ENCODE data around the gene PET100.

The PET100 gene

DNA sequence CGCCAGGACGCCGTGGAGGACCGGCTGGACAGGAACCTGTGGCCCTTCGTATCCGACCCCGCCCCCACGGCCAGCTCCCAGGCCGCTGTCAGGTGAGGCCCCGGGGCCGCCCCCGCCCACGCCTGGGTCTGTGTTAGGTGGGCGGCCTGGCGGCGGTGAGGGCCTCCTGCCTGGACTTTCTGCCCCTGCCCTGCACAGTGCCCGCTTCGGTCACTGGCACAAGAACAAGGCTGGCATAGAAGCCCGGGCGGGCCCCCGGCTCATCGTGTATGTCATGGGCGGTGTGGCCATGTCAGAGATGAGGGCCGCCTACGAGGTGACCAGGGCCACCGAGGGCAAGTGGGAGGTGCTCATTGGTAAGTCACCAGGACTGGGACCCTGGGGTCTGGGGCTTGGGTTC is 17.6 kb downstream of the PET100 start:
- no peak for TF ChIP-seq Cebpa-rat (IDR thresholded peaks at IDR 0.05)
- Histone ChIP-seq H3K27me3 (no peaks in the 10 kb centered on the region), H3K4me2 (no peak overlapping the region), H3K9ac (no peak overlapping the region), H3K4me3 (no peak overlapping the region), H3K27ac (no peak overlapping the region), H3K4me1 (peaks cover 6% of the 10 kb centered on the region), H3K36me3 (peaks cover 52% of the 10 kb centered on the region), H4K20me1 (no peaks in the 10 kb centered on the region), H3K9me3 (no peaks in the 10 kb centered on the region)

DNA sequence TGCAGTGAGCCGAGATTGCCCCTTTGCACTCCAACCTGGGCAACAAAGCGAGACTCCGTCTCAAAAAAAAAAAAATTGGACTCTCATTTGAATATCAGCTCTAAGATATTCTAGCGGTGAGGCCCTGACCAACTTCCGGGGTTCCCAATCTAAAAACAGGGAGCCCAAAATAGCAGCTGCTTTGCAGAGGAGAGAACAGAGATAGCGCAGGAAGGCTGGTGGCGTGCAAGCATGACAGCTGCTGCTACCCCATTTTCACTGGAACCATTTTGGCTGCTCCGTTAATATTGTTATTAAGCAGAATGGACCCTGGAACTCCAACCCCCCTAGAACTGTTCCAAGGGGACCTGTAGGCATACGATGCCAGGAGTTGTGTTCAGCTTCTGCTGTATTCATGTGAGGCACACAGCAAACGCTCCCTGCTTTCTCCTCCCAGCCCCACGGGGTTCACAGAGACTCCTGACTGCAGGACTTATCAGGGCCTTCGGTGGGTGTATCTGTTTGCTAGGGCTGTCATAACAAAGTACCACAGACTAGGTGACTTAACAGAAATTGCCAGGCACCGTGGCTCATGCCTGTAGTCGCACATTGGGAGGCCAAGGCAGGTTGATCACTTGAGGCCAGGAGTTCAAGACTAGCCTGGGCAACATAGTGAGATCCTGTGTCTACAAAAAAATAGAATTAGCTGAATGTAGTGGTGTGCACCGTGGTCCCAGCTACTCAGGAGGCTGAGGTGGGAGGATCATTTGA is 18.8 kb downstream of the PET100 start:
- Histone ChIP-seq H3K4me1 (peaks cover 18% of the 10 kb centered on the region), H3K27ac (no peak overlapping the region), H3K27me3 (no peaks in the 10 kb centered on the region), H3K36me3 (peaks cover 43% of the 10 kb centered on the region), H4K20me1 (no peaks in the 10 kb centered on the region), H3K4me2 (no peak overlapping the region), H3K9ac (no peak overlapping the region), H3K9me3 (no peaks in the 10 kb centered on the region), H3K4me3 (no peak overlapping the region)
- TF ChIP-seq Cebpa-rat (IDR thresholded peaks at IDR 0.05): no peak

DNA sequence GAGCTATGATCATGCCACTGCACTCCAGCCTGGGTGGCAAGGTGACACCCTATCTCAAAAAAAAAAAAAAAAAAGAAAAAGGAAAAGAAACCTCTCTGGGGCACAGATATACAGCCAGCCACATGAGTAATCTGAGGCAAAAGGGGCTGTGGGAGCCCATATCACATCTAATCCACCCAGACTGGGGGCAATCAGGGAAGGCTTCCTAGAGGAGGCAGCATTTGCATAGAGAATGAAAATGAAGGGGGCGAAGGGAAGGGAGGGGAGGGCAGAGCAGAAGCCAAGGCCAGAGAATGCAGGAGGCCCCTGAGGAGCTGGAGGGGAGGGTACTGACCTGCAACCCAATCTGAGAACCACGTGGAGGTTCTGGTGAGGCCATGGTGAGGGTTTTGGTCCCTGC is 20.6 kb downstream of the PET100 start:
- H3K4me2 ChIP-seq: no peak overlapping the region
- H4K20me1 ChIP-seq: no peaks in the 10 kb centered on the region
- no peak for TF ChIP-seq Cebpa-rat (IDR thresholded peaks at IDR 0.05)
- H3K27ac ChIP-seq: no peak overlapping the region
- H3K27me3 ChIP-seq: no peaks in the 10 kb centered on the region
- H3K4me3 ChIP-seq: no peak overlapping the region
- no peak overlapping the region for H3K9ac ChIP-seq
- H3K9me3 ChIP-seq: no peaks in the 10 kb centered on the region
- peaks cover 30% of the 10 kb centered on the region for H3K36me3 ChIP-seq
- H3K4me1 ChIP-seq: peaks cover 19% of the 10 kb centered on the region

DNA sequence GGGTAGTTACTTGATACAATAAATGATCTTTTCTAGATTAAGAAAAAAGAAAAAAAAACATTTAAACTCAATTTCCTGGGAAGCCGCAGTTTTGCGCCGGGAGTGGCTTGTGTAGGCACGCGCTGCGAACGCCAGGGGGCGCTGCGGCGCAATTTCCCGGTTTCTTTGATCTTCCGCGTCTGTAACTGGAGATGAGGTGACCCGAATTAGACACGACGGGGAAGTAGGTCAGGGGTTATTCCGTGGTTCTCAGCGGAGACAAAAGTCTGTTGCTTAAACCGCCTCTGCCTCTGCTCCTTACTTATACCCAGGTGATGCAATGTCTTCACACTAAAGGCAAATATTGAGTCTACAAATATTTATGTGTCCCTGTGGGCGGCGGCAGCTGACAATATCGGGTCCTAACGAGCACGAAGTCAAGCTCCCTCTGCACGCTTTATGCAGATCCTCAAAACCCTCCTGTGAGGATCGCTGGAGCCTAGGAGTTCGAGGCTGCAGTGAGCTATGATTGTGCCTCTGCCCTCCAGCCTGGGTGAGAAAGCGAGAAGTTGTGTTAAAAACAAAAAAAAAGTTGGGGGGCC is 22.6 kb downstream of the PET100 start:
- Histone ChIP-seq H3K4me1 (peaks cover 30% of the 10 kb centered on the region), H3K27ac (peak overlapping the region; percentile 43; the same call in 1 of the 2 replicates), H3K9ac (peak overlapping the region; percentile 40; the same call in 1 of the 2 replicates), H3K9me3 (no peaks in the 10 kb centered on the region), H3K4me3 (peak overlapping the region; percentile 53), H4K20me1 (no peaks in the 10 kb centered on the region), H3K36me3 (peaks cover 13% of the 10 kb centered on the region), H3K27me3 (no peaks in the 10 kb centered on the region), H3K4me2 (peak overlapping the region; percentile 77)
- peak; percentile 78 for TF ChIP-seq Cebpa-rat (IDR thresholded peaks at IDR 0.05)

DNA sequence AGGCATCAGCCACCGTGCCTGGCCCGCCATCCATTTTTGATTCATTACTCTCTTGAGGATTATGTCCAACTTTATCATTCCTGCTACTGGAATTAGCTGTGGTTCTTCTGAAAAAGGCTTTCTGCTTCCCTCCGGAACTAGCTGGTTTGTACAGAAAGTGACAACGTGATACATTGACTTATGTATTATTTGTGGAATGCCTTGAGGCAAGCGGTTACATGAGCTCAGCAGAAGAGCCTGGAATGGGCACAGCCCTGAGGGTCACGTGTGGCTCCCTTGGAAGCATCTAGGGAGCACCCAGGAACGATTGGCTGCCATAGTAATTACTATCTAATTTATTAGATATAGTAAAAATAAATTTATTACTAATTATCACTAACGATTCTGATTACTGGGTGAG is 24.8 kb downstream of the PET100 start:
- no peak for TF ChIP-seq Cebpa-rat (IDR thresholded peaks at IDR 0.05)
- Histone ChIP-seq H3K27ac (no peak overlapping the region), H3K4me2 (no peak overlapping the region), H3K4me1 (peaks cover 49% of the 10 kb centered on the region), H3K27me3 (no peaks in the 10 kb centered on the region), H4K20me1 (no peaks in the 10 kb centered on the region), H3K9me3 (no peaks in the 10 kb centered on the region), H3K4me3 (no peak overlapping the region), H3K36me3 (no peaks in the 10 kb centered on the region), H3K9ac (no peak overlapping the region)

DNA sequence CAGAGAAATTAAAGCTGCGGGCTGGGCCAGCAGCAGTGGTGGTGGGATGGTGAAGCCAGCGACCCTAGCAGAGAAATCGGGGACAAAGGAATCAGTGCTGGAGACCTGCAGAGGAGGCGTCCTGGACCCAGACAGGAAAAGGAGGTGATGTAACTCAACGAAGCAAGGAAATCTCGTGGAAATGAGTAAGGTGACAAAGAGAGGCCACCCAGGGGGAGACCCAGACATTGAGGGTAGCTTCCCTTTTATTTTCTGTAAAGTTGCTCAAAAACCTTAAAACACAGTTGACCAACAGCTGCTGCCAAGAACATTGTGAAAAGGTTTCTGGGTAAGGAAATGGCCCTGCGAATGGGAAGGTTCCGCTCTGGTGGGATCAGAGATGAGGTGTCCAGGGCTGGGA is 26.0 kb downstream of the PET100 start:
- Histone ChIP-seq H3K4me3 (no peak overlapping the region), H3K4me2 (peak overlapping the region; percentile 8; the same call in 1 of the 2 replicates), H3K27me3 (no peaks in the 10 kb centered on the region), H3K27ac (no peak overlapping the region), H3K4me1 (peaks cover 52% of the 10 kb centered on the region), H4K20me1 (no peaks in the 10 kb centered on the region), H3K36me3 (no peaks in the 10 kb centered on the region), H3K9ac (no peak overlapping the region), H3K9me3 (no peaks in the 10 kb centered on the region)
- no peak for TF ChIP-seq Cebpa-rat (IDR thresholded peaks at IDR 0.05)

DNA sequence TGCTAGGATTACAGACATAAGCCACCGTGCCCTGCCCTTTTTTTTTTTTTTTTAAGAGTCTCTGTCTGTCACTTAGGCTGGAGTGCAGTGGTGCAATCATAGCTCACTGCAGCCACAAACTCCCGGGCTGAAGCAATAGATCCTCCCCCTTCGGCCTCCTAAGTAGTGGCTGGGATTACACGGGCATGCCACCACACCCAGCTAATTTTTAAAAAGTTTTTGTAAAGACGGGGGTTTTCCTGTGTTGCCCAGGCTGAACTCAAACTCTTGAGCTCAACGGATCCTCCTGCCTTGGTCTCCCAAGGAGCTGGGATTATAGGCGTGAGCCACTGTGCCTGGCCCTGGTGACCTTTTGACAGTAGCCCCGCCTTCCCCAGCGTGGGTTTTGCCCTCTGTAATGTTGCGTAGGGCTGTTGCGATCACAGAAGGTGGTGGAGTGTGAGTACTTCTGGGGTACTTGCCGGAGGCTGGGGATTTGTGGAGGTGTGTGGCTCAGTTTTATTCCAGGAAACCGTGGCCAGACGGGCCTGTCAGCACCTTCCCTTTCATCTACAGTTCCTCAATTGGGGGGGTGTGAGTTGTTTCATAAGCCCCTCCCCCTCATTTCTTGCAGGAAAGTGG is 27.6 kb downstream of the PET100 start:
- H3K4me2 ChIP-seq: peak overlapping the region; percentile 68; the same call in 1 of the 2 replicates
- H3K4me1 ChIP-seq: peaks cover 50% of the 10 kb centered on the region
- no peak overlapping the region for H3K4me3 ChIP-seq
- no peak overlapping the region for H3K9ac ChIP-seq
- no peaks in the 10 kb centered on the region for H3K9me3 ChIP-seq
- no peaks in the 10 kb centered on the region for H3K36me3 ChIP-seq
- H3K27me3 ChIP-seq: no peaks in the 10 kb centered on the region
- TF ChIP-seq Cebpa-rat (IDR thresholded peaks at IDR 0.05): no peak
- no peaks in the 10 kb centered on the region for H4K20me1 ChIP-seq
- no peak overlapping the region for H3K27ac ChIP-seq

DNA sequence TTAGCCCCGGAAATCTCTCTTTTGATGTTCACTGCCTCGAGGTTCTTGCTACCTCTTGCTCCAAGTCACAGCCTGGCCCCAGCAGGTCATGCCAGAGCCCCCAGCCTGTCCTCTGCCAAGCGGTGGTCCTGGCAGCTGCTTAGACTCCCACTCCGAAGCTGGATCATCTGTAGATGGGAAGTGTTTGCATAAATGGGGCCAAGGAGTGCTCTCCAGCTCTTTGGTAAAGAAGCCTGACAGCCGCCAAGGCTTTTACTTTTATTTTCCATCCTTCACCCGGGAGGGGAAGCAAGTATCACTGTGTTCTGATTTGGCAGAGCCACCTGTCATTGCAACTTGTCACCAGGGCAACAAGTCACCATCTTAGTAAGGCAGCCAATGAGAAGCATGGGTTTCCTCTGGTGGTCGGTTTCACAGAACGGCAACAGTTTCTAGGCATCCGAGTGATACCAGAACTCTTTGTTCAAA is 28.7 kb downstream of the PET100 start:
- H3K27me3 ChIP-seq: no peaks in the 10 kb centered on the region
- no peak overlapping the region for H3K9ac ChIP-seq
- no peak overlapping the region for H3K27ac ChIP-seq
- TF ChIP-seq Cebpa-rat (IDR thresholded peaks at IDR 0.05): no peak
- no peak overlapping the region for H3K4me3 ChIP-seq
- no peaks in the 10 kb centered on the region for H4K20me1 ChIP-seq
- H3K36me3 ChIP-seq: no peaks in the 10 kb centered on the region
- no peaks in the 10 kb centered on the region for H3K9me3 ChIP-seq
- H3K4me2 ChIP-seq: peak overlapping the region; percentile 68
- H3K4me1 ChIP-seq: peaks cover 40% of the 10 kb centered on the region

DNA sequence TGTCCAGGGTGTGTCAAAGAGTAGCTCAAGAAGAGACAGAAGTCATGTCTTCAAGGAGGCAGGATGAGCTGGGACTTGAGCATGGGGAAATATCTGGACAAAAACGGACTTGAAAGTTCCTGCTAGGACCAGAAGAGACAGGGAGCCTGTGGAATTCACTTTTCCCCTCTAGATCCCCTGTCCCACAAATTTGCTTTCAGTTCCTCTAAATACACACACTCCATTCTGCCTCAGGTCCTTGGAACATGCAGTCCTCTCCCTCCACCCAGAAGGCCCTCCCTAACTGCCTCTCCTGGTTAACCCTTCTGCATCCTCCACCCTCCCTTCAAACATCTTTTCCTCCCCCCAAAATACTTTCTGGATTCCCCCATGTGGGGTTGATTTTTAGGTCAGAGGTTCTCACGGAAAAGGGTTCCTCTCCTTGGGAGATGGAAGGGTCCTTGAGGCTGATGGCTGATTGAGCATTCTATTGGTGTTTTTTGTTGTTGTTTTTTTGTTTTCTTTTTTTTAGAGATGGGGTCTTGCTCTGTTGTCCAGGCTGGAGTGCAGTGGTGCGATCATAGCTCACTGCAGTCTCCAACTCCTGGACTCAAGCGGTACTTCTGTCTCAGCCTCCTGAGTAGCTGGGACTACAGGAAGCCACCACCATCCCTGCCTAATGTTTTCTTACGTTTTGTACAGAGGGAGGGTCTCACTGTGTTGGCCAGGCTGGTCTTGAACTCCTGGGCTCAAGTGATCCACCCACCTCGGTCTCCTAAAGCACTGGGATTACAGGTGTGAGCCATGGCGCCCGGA is 32.3 kb downstream of the PET100 start:
- Histone ChIP-seq H3K9ac (no peak overlapping the region), H3K27me3 (no peaks in the 10 kb centered on the region)
- TF ChIP-seq Cebpa-rat (IDR thresholded peaks at IDR 0.05): no peak

More for the DNA sequence above, 32.3 kb downstream of the PET100 start:
- no peaks in the 10 kb centered on the region for H3K36me3 ChIP-seq
- no peak overlapping the region for H3K4me2 ChIP-seq
- no peaks in the 10 kb centered on the region for H4K20me1 ChIP-seq
- no peak overlapping the region for H3K4me3 ChIP-seq
- no peaks in the 10 kb centered on the region for H3K9me3 ChIP-seq
- peaks cover 29% of the 10 kb centered on the region for H3K4me1 ChIP-seq
- H3K27ac ChIP-seq: no peak overlapping the region
